Measurements from ENCODE around the gene FERMT3.

GRCh38 chr11:64258356-64258755, 51.8 kb downstream of the FERMT3 start:
- TF ChIP-seq EP300 (IDR thresholded peaks at IDR 0.05; ENCODE audit: borderline replicate concordance in 1 of 2, low read depth in 1 of 2, low read length in 1 of 2), result no peak
- TF ChIP-seq, protein P1, sequence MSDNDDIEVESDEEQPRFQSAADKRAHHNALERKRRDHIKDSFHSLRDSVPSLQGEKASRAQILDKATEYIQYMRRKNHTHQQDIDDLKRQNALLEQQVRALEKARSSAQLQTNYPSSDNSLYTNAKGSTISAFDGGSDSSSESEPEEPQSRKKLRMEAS (IDR thresholded peaks at IDR 0.05; ENCODE audit: low read depth), result no peak

Measured in SK-N-SH (cell line).